Measurements from ENCODE around the gene PIK3CD.
"Not testable (repeated sequence)": the region's sequence is repeated elsewhere in the genome, so short reads cannot be mapped to it uniquely, and the experiment has no call there.

The PIK3CD gene

GRCh38 chr1:9706178-9706577 lies 54.6 kb downstream of the PIK3CD start:
- TF ChIP-seq, protein P1, sequence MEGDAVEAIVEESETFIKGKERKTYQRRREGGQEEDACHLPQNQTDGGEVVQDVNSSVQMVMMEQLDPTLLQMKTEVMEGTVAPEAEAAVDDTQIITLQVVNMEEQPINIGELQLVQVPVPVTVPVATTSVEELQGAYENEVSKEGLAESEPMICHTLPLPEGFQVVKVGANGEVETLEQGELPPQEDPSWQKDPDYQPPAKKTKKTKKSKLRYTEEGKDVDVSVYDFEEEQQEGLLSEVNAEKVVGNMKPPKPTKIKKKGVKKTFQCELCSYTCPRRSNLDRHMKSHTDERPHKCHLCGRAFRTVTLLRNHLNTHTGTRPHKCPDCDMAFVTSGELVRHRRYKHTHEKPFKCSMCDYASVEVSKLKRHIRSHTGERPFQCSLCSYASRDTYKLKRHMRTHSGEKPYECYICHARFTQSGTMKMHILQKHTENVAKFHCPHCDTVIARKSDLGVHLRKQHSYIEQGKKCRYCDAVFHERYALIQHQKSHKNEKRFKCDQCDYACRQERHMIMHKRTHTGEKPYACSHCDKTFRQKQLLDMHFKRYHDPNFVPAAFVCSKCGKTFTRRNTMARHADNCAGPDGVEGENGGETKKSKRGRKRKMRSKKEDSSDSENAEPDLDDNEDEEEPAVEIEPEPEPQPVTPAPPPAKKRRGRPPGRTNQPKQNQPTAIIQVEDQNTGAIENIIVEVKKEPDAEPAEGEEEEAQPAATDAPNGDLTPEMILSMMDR (IDR thresholded peaks at IDR 0.05; ENCODE audit: control insufficient read depth, extremely low read depth, insufficient read depth) = no peak
- no peak for DNase-seq (ENCODE audit: low read depth)
- no peak overlapping the region for H3K4me3 ChIP-seq (ENCODE audit: low read depth, low read length)

- no peak for DNase-seq (ENCODE audit: low read depth)
- H3K4me3 ChIP-seq (ENCODE audit: low read depth, low read length) = no peak overlapping the region
- TF ChIP-seq, protein P1 (IDR thresholded peaks at IDR 0.05; ENCODE audit: control insufficient read depth, extremely low read depth, insufficient read depth) = no peak
These were observed 58.5 kb downstream of the PIK3CD start for GRCh38 chr1:9710037-9710436.

GRCh38 chr1:9711466-9712020 lies 60.0 kb downstream of the PIK3CD start:
- DNase-seq (ENCODE audit: low read depth) = no peak
- TF ChIP-seq, protein P1 (IDR thresholded peaks at IDR 0.05; ENCODE audit: control insufficient read depth, extremely low read depth, insufficient read depth) = no peak
- H3K4me3 ChIP-seq (ENCODE audit: low read depth, low read length) = no peak overlapping the region

GRCh38 chr1:9712767-9713166 lies 61.2 kb downstream of the PIK3CD start:
- not testable (repeated sequence) for DNase-seq (ENCODE audit: low read depth); H3K4me3 ChIP-seq (ENCODE audit: low read depth, low read length)

GRCh38 chr1:9714257-9714718 lies 62.8 kb downstream of the PIK3CD start:
- DNase-seq (ENCODE audit: low read depth) = no peak
- TF ChIP-seq, protein P1 (IDR thresholded peaks at IDR 0.05; ENCODE audit: control insufficient read depth, extremely low read depth, insufficient read depth) = no peak
- H3K4me3 ChIP-seq (ENCODE audit: low read depth, low read length) = no peak overlapping the region

DNA sequence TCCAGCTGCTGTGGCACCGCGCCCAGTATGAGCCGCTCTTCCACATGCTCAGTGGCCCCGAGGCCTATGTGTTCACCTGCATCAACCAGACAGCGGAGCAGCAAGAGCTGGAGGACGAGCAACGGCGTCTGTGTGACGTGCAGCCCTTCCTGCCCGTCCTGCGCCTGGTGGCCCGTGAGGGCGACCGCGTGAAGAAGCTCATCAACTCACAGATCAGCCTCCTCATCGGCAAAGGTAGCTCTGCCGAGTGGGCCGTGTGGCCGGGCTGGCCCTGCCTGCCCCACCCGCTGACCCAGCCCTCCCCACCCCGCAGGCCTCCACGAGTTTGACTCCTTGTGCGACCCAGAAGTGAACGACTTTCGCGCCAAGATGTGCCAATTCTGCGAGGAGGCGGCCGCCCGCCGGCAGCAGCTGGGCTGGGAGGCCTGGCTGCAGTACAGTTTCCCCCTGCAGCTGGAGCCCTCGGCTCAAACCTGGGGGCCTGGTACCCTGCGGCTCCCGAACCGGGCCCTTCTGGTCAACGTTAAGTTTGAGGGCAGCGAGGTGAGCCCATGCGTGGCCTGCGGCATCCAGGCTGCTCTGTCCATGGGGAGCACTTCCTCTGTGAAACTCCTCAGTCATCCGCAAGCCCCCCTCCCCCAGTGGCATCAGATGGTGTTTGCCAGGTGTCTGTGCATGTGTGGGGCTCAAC lies 64.2 kb downstream of the PIK3CD start:
- H3K4me3 ChIP-seq (ENCODE audit: low read depth, low read length) = no peak overlapping the region
- DNase-seq (ENCODE audit: low read depth) = no peak
- TF ChIP-seq, protein P1 (IDR thresholded peaks at IDR 0.05; ENCODE audit: control insufficient read depth, extremely low read depth, insufficient read depth) = no peak

DNA sequence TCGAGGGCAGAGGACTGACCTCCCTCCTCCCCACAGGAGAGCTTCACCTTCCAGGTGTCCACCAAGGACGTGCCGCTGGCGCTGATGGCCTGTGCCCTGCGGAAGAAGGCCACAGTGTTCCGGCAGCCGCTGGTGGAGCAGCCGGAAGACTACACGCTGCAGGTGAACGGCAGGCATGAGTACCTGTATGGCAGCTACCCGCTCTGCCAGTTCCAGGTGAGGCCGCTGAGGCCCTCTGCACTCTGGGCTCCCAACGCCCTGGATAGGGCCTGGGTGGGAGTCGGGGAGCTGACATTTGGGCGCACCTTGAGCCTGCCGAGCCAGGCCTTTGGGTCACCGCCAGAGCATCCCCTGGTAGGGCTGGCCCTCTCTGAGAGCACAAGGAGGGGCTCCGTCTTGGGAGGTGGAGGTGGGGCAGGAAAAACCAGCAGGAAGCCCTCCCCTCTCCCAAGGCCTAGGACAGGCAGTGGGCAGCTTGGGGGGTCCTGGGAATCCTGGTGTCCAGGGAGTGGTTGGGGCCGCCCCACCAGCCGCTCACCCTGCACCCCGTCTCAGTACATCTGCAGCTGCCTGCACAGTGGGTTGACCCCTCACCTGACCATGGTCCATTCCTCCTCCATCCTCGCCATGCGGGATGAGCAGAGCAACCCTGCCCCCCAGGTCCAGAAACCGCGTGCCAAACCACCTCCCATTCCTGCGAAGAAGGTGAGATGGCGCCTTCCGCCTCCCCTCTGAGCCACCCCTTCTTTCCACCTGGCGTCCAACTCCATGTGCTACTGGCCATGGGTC lies 65.1 kb downstream of the PIK3CD start:
- DNase-seq (ENCODE audit: low read depth) = no peak
- no peak overlapping the region for H3K4me3 ChIP-seq (ENCODE audit: low read depth, low read length)
- TF ChIP-seq, protein P1 (IDR thresholded peaks at IDR 0.05; ENCODE audit: control insufficient read depth, extremely low read depth, insufficient read depth) = no peak

Measured in LNCaP clone FGC (cell line).